RCC 7860 (cell line): Measurements from ENCODE around the gene OBSCN.
"Not testable (repeated sequence)": the region's sequence is repeated elsewhere in the genome, so short reads cannot be mapped to it uniquely, and the experiment has no call there.

Source experiments
- DNase-seq: peaks from one replicate; pipeline ENCODE4 v3.0.0-alpha.2; 2015; ENCODE audit warnings: low spot score
- FAIRE-seq: peaks from 2 replicates; lab custom pipeline; 2012; peaks lifted over from hg19 to GRCh38; lab: Jason Lieb, UNC

Gene OBSCN

DNA sequence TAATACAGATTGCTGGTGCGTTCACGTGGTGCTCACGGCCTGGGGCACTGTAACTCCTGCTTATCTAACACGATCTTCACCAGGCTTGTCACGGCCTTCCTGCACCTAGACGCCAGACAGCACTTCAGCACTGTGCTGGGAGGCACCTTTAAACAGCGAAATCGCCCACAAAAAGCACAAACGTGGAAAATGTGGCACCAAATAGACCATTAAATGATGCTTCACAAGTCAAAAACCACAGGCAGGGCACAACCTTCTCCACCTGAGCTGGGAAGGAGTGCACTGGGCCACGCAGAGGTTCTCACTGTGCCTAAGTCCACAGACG, 22.2 kb upstream of the OBSCN start:
- FAIRE-seq (no peak), DNase-seq (no peak)

DNA sequence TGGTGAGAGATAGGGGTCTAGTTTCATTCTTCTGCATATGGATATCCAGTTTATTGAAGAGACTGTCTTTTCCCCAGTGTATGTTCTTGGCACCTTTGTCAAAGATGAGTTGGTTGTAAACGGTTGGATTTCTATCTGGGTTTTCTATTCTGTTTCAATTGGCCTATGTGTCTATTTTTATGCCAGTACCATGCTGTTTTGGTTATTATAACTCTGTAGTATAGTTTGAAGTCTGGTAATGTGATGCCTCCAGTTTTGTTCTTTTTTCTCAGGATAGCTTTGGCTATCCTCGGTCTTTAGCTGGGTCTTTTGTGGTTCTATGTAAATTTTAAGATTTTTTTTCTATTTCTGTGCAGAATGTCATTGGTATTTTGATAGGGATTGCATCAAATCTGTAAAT, 19.6 kb upstream of the OBSCN start:
- FAIRE-seq = not testable (repeated sequence)

DNA sequence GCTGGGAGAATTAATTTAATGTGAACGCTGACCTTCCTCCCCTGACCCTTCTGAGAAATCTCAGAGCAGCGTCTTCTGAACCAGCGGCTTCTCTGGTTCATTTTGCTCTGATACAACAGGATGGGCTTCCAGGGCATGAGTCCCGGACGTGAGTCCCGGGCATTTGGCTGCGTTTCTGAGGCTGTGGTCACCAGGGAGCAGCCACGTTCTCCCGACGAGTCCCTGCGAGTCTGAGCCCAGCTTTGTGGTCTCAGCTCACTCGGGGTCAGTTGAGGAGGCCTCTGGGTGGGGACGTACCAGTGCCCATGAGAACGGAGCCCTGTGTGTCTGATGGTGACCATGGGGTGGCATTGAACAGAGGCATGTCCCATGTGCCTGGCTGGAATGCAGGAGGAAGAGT, 17.7 kb upstream of the OBSCN start:
- no peak for FAIRE-seq
- no peak for DNase-seq

More for the DNA sequence above, 19.6 kb upstream of the OBSCN start:
- DNase-seq = not testable (repeated sequence)

DNA sequence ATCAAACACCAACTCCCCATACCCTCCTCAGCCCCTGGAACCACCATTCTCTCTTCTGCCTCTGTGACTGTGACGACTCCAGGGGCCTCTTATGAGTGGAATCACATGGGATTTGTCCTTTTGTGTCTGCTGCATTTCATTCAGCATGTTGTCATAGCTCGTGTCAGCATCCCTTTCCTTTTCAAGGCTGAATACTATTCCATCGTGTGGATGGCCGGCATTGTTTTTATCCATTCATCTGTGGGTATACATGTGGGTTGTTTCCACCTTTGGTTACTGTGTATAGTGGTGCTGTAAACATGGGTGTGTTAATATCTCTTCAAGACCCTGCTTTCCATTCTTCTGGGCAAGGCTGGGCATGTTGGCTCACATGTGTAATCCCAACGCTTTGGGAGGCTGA, 17.1 kb upstream of the OBSCN start:
- FAIRE-seq (no peak), DNase-seq (no peak)

DNA sequence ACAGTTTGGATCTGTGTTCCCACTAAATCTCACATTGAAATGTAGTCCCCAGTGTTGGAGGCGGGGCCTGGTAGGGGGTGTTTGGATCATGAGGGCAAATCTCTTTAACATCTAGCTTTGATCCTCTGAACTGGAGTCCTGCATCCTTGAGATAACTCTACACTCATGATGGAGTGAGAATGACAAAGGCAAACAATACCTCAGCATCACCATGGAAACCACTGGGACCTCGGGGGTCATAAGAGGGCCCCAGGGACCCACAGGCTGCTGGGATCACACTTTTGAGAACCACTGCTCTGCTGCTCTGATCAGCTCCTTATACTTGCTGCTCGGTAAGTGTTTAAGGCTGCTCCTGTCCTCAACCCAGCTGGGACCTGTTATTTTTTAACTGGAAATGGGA, 13.4 kb upstream of the OBSCN start:
- FAIRE-seq (no peak), DNase-seq (no peak)

DNA sequence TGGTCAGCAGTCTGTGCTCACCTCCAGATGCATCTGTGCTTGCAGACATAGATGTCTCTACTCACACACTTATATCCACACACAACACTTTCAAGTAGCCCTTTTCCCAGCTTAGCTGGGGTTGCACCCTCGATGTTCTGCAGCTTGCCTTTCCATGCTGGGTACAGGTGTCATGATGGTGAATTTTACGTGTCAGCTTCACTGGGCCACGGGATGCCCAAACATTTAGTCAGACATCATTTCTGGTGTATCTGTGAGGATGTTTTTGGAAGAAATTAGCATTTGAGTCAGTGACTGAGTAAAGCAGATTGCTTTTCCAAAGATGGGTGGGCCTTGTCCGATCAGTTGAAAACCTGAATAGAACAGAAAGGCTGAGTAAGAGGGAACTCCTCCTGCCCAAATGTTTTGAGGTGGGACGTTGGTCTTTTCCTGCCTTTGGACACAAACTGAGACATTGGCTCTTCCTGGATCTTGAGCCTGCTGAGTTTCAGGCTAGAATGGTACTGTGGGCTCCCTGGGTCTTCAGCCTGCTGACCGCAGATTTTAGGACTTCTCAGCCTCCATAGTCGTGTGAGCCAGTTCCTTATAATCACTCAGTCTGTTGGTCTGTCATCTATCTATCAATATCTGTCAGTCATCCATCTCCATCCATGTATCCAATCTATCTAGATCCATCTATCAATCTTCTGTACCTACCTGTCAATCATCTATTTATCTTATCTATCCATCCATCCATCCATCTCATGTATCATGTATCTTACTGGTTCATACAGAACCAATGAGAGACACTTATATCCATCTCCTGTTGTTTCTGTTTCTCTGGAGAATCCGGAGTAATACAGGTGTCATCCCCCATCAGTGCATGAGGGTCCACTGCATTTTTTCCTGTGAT, 12.7 kb upstream of the OBSCN start:
- no peak for FAIRE-seq

DNA sequence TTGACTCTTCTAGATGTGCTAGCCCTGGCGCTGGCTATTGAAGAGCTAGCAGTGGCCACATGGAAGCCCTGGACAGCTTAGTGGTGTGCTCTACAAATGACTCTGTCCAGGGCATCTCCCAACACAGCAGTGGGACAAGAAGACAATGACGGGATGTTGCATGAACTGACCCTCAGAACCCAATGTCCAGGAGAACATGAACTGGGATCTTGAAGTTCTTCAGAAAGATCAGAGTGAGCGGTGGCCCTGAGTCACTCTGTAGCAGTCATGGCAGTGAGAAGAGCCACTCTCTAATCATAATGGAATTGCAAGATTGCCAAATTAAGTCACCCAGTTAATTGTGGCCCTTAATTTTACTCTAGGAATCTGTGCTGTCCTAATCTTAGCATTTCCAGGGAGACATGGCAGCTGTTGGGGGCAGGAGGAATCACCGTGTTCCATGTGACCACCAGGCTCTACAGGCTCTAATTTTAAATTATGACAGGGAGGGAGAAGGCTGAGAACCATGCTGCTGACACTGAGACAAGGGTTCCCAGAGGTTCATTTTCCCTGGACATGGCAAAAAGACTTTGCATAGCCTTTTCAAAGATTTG, 10.2 kb upstream of the OBSCN start:
- FAIRE-seq (no peak), DNase-seq (no peak)

More for the DNA sequence above, 12.7 kb upstream of the OBSCN start:
- DNase-seq = no peak

DNA sequence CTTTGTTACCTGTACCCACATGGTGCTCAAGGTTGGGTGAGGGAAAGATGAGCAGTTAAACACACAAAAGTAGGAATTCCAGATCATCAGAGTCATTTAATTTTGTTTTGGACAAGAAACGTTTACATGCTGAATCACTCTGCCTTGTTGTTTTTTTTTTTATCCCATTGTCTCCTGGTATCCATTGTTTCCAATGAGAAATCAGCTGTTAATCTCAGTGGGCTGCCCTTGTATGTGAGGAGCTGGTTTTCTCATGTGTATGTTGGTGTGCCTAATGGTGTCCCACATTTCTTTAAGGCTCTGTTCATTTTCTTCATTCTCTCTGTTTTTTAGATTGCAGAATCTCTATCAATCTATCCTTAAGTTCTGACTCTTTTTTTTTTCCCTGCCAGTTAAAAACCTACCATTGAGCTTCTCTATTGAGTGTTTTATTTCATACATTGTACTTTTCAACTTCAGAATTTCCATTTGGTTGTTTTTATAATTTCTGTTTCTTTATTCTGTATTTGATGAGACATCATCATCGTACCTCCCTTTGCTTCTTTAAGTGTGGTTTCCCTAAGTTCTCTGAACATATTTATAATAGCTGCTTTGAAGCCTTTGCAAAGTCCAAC, 8.8 kb upstream of the OBSCN start:
- no peak for DNase-seq
- no peak for FAIRE-seq

DNA sequence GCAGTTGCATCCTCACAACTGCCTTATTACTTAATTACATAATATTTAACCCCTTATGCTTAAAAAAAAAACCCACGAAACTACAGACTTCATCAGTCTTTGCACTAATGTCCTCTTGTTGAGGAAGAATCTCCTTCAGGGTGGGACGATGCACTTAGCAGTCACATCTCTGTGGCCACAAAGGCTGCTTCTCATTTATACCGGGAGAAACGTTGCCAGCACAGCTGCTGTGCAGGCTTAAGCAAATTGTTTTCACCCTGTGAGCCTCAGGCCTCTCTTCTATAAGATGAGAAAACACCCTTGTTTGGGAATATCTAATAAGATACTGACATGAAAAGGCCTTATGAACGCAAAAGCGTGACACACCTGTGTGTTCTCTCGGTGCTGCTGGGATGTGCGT, 2.9 kb upstream of the OBSCN start:
- DNase-seq = no peak
- no peak for FAIRE-seq

DNA sequence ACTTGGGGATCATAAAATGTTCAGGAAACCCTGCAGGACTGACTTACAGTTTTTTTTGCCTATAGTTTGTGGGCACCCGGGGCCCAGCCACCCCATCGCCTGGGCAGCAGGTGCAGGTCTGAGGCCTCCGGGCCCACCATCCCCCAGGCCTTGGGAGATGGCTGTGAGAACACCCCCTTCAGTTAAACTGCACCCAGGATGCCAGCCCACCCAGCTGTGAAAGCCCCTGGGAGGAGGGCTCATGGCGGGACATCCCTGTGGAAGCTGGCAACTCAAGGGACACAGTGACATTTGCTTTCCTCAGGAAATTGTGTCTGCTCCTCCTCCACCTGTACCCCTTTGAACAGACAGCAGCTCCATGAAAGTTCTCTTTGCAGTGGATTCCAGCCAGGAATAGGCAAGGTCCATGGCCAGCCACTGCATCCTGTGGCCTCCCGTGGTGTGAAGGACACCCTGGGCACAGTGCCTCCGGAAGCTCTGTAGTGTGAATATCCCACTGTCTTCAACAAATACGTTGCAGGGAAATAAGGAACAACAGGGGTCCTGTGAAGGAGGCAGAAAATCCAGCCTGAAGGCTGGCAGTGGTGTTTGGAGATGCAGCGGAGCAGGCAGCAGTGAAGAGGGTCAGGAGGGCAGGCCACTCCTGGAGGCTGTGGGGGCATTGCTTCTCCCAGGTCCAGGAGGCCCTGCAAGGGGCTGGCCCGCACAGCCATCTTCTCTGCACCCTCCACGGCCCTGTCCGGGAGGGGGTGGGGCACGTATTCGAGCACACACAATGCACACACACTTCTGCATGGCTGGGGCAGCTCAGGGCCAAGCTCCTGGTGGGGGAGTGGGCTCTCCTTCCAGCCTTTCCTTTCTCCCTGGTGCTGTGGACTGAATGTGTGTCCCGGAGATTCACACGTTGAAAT, 2.1 kb upstream of the OBSCN start:
- FAIRE-seq = no peak
- no peak for DNase-seq

DNA sequence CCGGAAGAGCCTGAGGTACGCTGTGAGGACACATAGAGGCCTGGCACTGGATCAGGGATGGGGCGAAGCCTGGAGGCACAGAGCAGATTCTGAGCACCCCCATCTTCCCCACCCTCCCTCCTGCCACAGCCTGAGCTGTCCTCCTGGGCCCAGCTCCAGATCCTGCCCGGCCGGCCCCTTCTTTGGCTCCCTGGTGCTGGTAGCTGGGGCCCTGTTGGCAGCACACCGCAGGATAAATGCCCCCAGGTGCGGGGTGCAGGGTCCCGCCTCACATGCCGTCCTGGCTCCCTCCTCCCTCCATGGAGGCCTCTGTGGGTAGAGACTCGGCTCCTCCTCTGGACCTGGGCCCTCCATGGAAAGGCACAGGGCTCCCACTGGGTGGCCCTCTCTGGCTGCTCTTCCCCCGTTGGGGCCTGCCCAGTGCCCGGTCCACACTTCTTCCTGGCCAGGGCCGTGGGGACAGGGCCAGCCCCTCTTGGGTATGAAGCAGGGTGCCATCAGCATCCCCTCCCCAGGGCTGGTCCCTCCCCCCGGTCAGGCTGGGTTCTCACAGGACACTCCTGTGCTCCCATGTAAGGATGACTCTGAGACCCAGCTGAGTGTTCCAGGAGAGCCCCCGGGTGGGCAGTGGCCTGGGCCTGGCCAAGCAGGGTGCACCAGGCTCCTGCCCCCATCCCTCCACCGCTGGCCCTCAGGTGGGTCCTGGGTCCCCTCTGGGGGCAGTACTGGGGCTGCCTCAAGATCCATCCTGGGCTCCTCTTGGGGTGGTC, 1.1 kb upstream of the OBSCN start:
- no peak for DNase-seq
- FAIRE-seq = no peak

DNA sequence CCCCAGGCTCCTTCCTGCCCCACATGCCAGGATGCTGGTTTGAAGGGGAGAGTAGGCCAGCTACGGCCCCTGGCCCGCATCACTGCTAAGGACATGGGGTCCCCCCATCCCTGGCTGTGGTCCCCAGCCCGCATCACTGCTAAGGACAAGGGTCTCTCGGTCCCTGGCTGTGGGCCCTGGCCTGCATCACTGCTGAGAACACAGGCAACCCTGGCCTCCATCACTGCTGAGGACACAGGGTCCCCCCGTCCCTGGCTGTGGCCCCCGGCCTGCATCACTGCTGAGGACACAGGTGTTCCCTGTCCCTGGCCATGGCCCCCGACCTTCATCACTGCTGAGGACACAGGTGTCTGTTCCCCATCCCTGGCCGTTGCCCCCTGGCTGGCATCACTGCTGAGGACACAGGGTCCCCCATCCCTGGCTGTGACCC, 448 bp upstream of the OBSCN start:
- DNase-seq (no peak), FAIRE-seq (no peak)

DNA sequence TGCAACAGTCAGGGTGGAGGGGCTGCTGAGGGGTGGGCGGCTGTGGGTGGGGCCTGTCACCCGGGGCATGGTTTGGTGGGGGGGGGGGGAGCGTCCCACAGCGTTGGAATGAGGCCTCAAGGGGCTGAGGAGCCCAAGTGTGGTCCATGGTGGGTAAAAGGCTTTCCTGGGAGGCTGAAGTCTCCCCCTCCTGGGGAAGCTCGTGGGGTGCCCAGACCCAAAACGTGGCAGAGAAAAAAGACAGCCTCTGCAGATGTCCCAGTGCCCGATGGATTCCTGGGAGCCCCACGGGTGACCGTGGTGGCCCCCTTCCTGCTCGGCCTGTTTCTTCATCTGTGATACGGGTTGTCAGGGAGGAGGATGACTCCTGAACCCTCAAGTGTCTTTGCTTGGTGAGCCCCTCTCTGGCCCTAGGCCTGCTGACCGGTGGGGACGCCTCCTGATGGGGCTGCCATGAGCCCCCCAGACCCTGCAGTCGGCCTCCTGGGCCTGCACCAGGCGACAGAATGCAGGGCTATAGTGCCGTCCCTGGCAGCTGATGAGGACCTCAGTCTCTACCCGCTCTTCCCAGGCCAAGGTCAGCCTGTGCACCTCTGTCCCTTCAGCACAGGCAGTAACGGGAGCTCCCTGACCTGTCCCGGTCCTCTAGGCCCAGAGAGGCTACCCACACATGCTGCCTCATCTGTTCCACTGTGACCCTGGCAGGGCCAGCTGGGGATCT, 1.1 kb downstream of the OBSCN start:
- no peak for DNase-seq
- no peak for FAIRE-seq

DNA sequence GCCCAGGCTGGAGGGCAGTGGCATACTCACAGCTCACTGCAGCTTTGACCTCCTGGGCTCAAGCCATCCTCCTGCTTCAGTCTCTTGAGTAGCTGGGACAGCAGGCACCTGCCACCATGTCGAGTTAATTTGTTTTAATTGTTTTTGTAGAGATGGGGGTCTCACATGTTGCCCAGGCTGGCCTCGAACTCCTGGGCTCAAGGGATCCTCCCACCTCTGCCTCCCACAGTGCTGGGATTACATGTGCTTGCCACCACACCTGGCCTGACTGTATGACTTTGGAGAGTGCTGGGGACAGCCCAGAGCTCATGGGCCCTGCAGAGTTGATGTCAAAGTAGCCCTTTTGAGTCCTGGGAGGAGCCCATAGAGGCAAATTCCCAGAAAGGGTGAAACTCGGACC, 1.8 kb downstream of the OBSCN start:
- FAIRE-seq = no peak
- no peak for DNase-seq

DNA sequence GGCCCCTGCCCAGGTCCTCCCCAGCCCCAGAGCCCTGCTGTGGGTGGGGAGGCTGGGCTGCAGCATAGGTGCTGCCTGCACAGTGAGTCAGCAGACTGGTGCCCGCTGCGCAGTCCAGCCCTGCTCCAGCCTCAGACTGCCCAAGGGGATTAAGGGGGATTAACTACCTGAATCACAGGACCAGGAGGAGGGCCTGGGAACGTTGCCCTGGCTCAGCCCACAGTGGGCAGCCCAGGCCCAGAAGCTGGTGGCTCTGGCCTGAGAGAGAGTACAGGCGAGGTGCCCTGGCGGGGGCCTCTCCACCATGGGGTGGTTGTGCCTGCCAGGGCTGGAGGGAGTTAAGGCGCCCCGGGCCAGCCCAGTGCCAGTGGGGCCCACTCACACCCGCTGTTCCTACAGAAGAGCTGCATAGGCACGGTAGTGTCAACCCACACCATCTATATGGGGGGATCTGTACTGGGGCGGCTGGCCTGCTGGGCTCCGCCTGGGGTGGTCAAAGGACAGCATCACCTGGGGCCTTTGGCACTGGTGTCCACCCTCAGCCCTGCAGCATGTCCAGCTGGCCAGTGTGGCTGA, 2.3 kb downstream of the OBSCN start:
- DNase-seq (peak; percentile 23), FAIRE-seq (no peak)

DNA sequence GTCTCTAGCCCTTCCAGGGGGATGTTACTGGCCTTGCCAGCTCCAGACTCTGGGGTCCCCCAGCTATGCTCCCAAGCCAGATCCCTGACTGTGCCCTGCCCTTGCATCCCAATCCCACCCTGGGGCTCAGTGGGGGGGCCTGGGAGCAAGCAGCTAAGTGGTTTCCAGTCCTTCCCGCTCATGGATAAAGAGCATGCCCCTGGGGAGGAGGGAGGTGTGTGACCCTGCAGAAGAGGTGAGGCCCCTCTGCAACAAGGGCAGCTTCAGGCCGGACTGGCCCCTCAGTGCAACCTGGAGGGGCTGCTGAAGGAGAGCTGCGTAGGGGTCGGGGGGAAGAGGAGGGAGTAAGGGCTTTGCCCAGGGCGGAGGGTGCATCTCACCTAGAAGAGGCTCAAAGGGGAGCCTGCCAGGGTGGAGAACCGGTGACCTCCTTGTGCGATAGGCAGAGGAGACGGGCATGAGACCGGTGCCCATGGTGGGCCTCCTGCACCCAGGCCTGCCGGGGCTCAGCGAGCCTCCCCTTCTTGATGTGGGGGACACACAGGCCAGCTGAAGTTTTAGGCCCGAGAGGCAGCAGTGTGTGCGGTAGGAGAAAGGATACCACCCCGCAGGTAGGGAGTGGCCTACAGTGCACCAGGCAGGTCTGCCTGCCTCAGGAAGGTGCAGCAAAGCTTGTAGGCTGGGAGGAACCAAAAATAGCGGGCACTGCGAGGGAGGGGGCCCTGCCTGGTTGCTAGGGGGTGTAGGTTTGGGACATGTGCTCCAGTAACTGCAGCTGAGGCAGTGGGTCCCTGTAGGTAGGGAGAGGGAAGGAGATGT, 3.1 kb downstream of the OBSCN start:
- FAIRE-seq (no peak), DNase-seq (no peak)

DNA sequence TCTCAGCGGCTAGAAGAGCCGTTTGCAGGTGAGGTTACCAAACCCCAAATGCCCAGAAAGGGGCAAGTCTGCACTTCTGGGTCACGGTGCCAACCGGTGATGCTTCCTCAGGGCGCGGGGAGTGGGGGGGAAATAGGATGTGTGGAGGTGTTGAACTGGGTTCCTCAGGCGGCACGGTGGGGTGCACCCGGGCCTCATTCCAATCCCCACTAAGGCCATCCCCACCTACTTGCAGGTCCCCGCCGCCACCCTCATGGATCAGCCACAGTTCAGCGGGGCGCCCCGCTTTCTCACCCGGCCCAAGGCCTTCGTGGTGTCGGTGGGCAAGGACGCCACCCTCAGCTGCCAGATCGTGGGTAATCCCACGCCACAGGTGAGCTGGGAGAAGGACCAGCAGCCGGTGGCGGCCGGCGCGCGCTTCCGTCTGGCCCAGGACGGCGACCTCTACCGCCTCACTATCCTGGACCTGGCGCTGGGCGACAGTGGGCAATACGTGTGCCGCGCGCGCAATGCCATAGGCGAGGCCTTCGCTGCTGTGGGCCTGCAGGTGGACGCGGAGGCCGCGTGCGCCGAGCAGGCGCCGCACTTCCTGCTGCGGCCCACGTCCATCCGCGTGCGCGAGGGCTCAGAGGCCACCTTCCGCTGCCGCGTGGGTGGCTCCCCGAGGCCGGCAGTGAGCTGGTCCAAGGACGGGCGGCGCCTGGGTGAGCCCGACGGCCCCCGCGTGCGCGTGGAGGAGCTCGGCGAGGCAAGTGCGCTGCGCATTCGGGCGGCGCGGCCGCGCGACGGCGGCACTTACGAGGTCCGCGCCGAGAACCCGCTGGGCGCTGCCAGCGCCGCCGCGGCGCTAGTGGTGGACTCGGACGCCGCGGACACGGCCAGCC, 3.9 kb downstream of the OBSCN start:
- no peak for DNase-seq
- FAIRE-seq = no peak
